ENCODE results near the gene PLTP.

DNA sequence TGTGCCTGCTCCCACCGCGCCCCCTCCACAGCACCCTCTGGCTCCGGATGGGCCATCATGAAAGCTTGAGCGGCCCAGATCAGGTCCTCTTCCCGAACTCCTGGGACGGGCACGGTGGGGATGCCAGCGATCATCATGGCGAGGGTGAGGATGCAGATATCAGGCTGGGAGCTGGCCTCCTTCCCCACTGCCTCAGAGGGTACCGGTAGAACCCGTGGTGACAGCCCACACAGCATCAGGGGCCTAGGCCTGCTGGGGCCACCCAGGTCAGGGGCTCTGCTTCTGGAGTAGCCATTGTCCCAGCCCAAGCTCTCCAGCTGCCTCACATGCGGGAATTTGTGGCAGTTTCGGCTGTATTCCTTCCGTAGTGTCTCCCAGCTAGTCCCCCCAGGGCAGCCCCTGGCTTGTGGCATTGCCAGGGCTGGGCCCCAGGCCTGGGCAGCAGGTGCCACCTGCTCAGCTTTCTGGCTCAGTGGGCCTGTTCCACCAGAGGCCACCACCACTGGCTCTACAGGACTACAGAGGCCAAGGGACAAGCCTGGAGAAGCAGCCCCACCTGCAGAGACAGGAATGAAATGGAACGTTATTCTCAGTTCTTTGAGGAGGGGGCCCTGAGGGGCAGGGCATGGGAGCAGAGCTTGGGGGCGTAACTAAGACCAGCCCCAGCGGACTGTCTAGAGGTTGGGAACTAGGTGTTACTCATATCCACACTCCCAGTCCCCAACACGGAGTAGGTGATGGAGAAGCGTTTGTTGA is 25.2 kb downstream of the PLTP start:
- TF ChIP-seq CTCF (conservative IDR thresholded peaks at IDR 0.05; ENCODE audit: low read depth in 2 of 2) (no peak; a peak in 1 of 4 replicates), POLR2AphosphoS5 (IDR thresholded peaks at IDR 0.05; ENCODE audit: low read depth) (no peak; the same call in 1 of the 2 replicates), EZH2 (IDR thresholded peaks at IDR 0.05; ENCODE audit: low read depth, unreplicated experiment) (no peak), REST (IDR thresholded peaks at IDR 0.05; ENCODE audit: unreplicated experiment) (no peak), JUNB (IDR thresholded peaks at IDR 0.05; ENCODE audit: unreplicated experiment) (no peak), STAT1 (IDR thresholded peaks at IDR 0.05; ENCODE audit: unreplicated experiment) (no peak), ZNF462 (CRISPR knock-in tag; IDR thresholded peaks at IDR 0.05) (no peak), CREB1 (CRISPR knock-in tag; IDR thresholded peaks at IDR 0.05; ENCODE audit: low read depth) (no peak)
